Adrenal gland (tissue), 12 donors: Measurements from ENCODE around the gene TRIM24. TPM values are rescaled to one million over a fixed set of nuclear protein-coding genes. Genes with fewer than 3 reads are reported as not detected.

Experiments used
- DNase-seq, 7 donors: peaks; one replicate each; pipeline ENCODE4 v3.0.0-alpha.2; 2019 to 2020
- H3K27ac ChIP-seq, 5 donors: fragments of 200-600 bp; sonication (generic) in 4 of 5; 1 replicate in 3 of 5; 2 replicates in 2 of 5; pipeline versions ENCODE4 v1.5.1 to v1.8.0; 2016 to 2020; ENCODE audit warnings: mild to moderate bottlenecking in 1 of 5
- H3K27me3 ChIP-seq: fragments of 200-600 bp; 2 replicates; pipeline ENCODE4 v1.8.0; 2021
- H3K36me3 ChIP-seq, 2 donors: fragments of 200-600 bp; replicated peaks in 1 of 2; 1 replicate in 1 of 2; 2 replicates in 1 of 2; pipeline versions ENCODE4 v1.5.1 to v1.8.0; 2018 to 2022
- H3K4me1 ChIP-seq, 2 donors: fragments of 200-600 bp; replicated peaks in 1 of 2; 1 replicate in 1 of 2; 2 replicates in 1 of 2; pipeline versions ENCODE4 v1.5.1 to v1.8.0; 2018 to 2021
- H3K4me3 ChIP-seq, 4 donors: fragments of 200-600 bp; sonication (generic) in 3 of 4; one replicate each; pipeline ENCODE4 v1.5.1; 2016 to 2018
- H3K9me3 ChIP-seq, 3 donors: fragments of 200-600 bp; sonication (generic) in 1 of 3; replicated peaks in 1 of 3; 1 replicate in 2 of 3; 2 replicates in 1 of 3; pipeline versions ENCODE4 v1.5.1 to v1.8.0; 2016 to 2021
- POLR2A ChIP-seq, 2 donors: fragments of 450-650 bp; IDR thresholded peaks; one replicate each; pipeline ENCODE4 v1.6.1; 2017; ENCODE audit warnings: antibody characterized with exemption in 2 of 2, mild to moderate bottlenecking in 2 of 2, moderate library complexity in 1 of 2
- WGBS, 4 donors: extraction: QIAGEN DNeasy Blood & Tissue Kit in 2 of 4; methylation state at CpG; one replicate each; pipeline versions ENCODE4 v1.1.5 to v1.1.7; 2013 to 2017; 5-methylcytosine and 5-hydroxymethylcytosine counted together
- intact Hi-C, 2 donors: fragments of 100-400 bp; cut with DNase I; formaldehyde crosslinking; loops; one replicate each; pipeline versions ENCODE4 v1.14.1 to v1.15.0; 2022 to 2023
- polyA plus RNA-seq, 3 donors: library from polyadenylated mRNA; stranded (reverse); fragments of 200-250 nt in 2 of 3; fragments of 350-450 nt in 1 of 3; fragmentation: Illumina TruSeq in 1 of 3; extraction: RNeasy Lipid Tissue Mini Kit (QIAGEN cat#74804) in 1 of 3; gene quantifications; one replicate each; pipeline ENCODE4 v1.2.3, GENCODE V29; 2013 to 2014
- total RNA-seq, 9 donors: library from RNA; depleted of rRNA in 4 of 9; stranded (reverse); fragments of >200 nt in 4 of 9; fragments of 120-200 nt in 1 of 9; fragmentation: NEBNext Ultra II Directional in 1 of 9; extraction: Animal tissue kit (Norgen Biotek cat#: 25700) in 1 of 9; gene quantifications; one replicate each; pipeline versions ENCODE4 v1.1.0 to v1.2.4, GENCODE V29; 2013 to 2023
- TF ChIP-seq, protein P1 (sequence below), 6 experiments: fragments of 450-650 bp in 4 of 6; fragments of 200-600 bp in 2 of 6; sonication (generic) in 1 of 6; IDR thresholded peaks; 1 replicate in 5 of 6; 2 replicates in 1 of 6; pipeline versions ENCODE4 v1.5.1 to v1.8.0; 2016 to 2021; ENCODE audit warnings: antibody characterized with exemption in 6 of 6, mild to moderate bottlenecking in 2 of 6, moderate library complexity in 1 of 6
- donor health status: healthy with polysubstance abuse.
- donor health status: Bipolar disorder and iron deficiency.
- donor health status: DM: yes; HTN: yes; CAD: no.
- donor health status: DM: no; HTN: no; CAD: no.
- donor health status: DM: no; HTN: no; CAD: no.
- donor health status: DM: yes; HTN: yes; CAD: no.

The TRIM24 gene
- total and polyA plus RNA-seq, 12 donors: 22.7 to 103 (median 59.4) TPM

DNA sequence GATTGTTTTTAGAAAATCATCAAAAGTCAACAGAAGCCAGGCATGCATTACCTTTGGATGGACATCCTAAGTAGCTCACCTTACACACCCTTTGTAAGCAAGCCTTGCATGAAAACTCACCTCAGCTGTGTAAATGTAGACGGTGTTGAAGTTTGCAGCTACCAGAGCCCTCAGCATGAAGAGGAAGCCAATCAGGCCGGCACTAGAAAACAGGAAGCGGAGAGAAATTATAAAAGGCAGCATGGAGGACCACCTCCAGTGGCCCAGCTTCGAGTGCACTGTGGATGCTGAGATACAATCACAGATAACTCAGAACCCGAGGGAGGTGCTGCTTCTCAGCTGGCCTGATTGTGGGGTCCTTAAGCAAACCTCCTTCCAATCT, 165.8 kb downstream of the TRIM24 start:
- Histone ChIP-seq H3K27me3 (no peaks in the 10 kb centered on the region), H3K9me3 (no peaks in the 10 kb centered on the region), H3K4me3 (no peak overlapping the region), H3K27ac (no peak overlapping the region), H3K4me1 (no peaks in the 10 kb centered on the region), H3K36me3 (no peaks in the 10 kb centered on the region)
- intact Hi-C loops: no loop called here
- peak in 1 of 7 donors; percentile 10 for DNase-seq
- WGBS, 4 donors: 69 to 75% (median 74%) methylated on average over 5 of the region's 5 CpGs
- no peak for TF ChIP-seq POLR2A (IDR thresholded peaks at IDR 0.05)
- TF ChIP-seq, protein P1, sequence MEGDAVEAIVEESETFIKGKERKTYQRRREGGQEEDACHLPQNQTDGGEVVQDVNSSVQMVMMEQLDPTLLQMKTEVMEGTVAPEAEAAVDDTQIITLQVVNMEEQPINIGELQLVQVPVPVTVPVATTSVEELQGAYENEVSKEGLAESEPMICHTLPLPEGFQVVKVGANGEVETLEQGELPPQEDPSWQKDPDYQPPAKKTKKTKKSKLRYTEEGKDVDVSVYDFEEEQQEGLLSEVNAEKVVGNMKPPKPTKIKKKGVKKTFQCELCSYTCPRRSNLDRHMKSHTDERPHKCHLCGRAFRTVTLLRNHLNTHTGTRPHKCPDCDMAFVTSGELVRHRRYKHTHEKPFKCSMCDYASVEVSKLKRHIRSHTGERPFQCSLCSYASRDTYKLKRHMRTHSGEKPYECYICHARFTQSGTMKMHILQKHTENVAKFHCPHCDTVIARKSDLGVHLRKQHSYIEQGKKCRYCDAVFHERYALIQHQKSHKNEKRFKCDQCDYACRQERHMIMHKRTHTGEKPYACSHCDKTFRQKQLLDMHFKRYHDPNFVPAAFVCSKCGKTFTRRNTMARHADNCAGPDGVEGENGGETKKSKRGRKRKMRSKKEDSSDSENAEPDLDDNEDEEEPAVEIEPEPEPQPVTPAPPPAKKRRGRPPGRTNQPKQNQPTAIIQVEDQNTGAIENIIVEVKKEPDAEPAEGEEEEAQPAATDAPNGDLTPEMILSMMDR (IDR thresholded peaks at IDR 0.05): no peak

DNA sequence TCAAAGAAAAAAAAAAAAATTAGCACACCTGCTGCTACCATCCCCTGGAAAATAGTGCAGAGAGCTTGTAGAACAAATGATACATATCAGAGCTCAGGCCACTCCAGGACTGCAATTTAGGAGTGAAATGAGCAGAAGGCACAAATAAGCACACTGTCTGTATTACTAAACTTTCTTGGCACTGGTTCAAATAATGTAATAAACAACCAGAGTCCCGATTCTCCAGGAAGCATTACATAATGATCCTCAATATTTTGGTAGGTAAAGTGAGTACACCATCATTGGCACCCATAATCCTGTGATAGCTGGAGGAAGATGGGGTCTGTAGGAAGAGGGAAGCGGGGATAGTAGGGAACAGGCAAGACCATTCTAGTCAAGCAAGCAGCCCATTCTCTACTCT, 166.8 kb downstream of the TRIM24 start:
- no peaks in the 10 kb centered on the region for H3K27me3 ChIP-seq
- H3K4me3 ChIP-seq: no peak overlapping the region
- 53 to 58% (median 53%) methylated on average over 2 of the region's 2 CpGs for WGBS, 4 donors
- DNase-seq: peak in 1 of 7 donors; percentile 11
- TF ChIP-seq POLR2A (IDR thresholded peaks at IDR 0.05): no peak
- TF ChIP-seq, protein P1 (IDR thresholded peaks at IDR 0.05): no peak
- no peak overlapping the region for H3K27ac ChIP-seq
- intact Hi-C loops: no loop called here
- no peaks in the 10 kb centered on the region for H3K4me1 ChIP-seq
- no peaks in the 10 kb centered on the region for H3K9me3 ChIP-seq
- no peaks in the 10 kb centered on the region for H3K36me3 ChIP-seq

DNA sequence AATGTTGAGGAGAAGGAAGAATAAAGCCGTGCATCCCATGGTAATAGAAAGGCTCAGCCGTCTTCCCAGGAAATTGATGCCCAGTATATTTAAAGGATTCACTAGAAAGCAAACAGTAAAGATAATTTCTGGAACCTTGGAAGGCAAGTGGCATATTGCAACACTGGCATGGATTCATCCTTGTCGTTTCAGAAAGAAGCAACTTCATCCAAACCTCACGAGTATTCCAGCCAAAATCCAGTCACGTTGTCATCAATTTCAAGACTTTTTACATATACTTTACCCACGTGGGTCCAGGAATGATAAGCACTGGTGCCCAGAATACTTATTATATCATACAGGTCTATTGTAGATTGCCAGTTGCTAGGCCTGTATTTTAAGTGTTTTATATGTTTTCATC, 167.3 kb downstream of the TRIM24 start:
- H3K27ac ChIP-seq: no peak overlapping the region
- intact Hi-C loops: no loop called here
- TF ChIP-seq, protein P1 (IDR thresholded peaks at IDR 0.05): no peak
- no peak for TF ChIP-seq POLR2A (IDR thresholded peaks at IDR 0.05)
- H3K4me1 ChIP-seq: no peaks in the 10 kb centered on the region
- no peaks in the 10 kb centered on the region for H3K9me3 ChIP-seq
- no peaks in the 10 kb centered on the region for H3K27me3 ChIP-seq
- WGBS, 4 donors: 60 to 67% (median 62%) methylated on average over 6 of the region's 6 CpGs
- H3K36me3 ChIP-seq: no peaks in the 10 kb centered on the region
- H3K4me3 ChIP-seq: no peak overlapping the region
- DNase-seq: peak in 2 of 7 donors; percentile 20 to 39

DNA sequence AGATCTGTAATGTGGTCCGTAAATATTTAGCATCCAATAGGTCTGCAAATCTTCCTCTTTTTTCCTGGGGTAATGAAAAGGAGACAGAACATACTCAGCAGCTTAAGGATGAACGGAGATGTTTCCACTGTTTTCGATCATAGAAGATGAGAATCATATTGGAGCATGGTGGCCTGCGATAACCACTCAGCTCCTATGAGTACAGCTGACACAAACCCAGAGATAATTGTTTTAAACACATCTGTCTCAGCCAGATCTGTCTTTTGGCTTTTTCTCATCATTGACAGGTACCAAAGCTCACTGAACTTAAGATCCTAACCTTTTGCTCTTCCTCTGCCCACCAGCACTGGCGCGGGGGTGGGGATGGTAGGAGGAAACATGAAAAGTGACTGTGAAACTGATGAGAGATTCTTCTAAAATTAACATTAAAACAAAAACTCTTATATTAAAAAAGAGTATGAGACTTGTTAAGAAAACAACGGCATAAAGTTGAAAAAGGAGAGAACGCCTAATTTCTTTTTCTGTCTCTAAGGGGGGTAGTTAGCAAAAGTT, 170.1 kb downstream of the TRIM24 start:
- WGBS, 4 donors: 93 to 96% (median 94%) methylated on average over 8 of the region's 8 CpGs
- H3K27me3 ChIP-seq: no peaks in the 10 kb centered on the region
- no peak overlapping the region for H3K4me3 ChIP-seq
- no peaks in the 10 kb centered on the region for H3K4me1 ChIP-seq
- H3K9me3 ChIP-seq: no peaks in the 10 kb centered on the region
- no peak for TF ChIP-seq POLR2A (IDR thresholded peaks at IDR 0.05)
- intact Hi-C loops: no loop called here
- no peaks in the 10 kb centered on the region for H3K36me3 ChIP-seq
- no peak overlapping the region for H3K27ac ChIP-seq
- no peak for DNase-seq

DNA sequence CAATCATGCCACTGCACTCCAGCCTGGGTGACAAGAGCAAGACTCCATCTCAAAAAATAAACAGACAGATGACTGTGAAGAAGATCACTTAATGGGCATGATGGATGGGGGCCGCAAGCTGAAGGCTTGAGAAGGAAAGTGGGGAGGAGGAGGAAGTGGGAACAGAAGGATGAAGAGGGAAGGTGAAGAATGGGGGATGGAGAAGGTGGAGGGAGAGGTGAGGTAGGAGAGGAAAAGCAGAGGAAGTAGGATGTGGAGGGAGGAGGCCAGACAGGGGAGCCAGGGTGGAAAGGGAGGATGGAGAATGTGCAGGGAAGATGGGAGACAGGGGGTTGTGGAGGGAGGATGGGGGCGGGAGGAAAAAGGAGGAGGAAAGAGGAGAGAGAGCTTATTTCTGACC, 172.3 kb downstream of the TRIM24 start:
- H3K27ac ChIP-seq: no peak overlapping the region
- H3K27me3 ChIP-seq: no peaks in the 10 kb centered on the region
- 78 to 100% (median 83%) methylated on average over 2 of the region's 2 CpGs for WGBS, 4 donors
- no peaks in the 10 kb centered on the region for H3K9me3 ChIP-seq
- H3K36me3 ChIP-seq: no peaks in the 10 kb centered on the region
- no peaks in the 10 kb centered on the region for H3K4me1 ChIP-seq
- intact Hi-C loops: no loop called here
- no peak for DNase-seq
- TF ChIP-seq, protein P1 (IDR thresholded peaks at IDR 0.05): no peak
- no peak for TF ChIP-seq POLR2A (IDR thresholded peaks at IDR 0.05)
- H3K4me3 ChIP-seq: no peak overlapping the region
